HFFc6 (cell line): ENCODE data around the gene ADCY9. TPM values are rescaled to one million over a fixed set of nuclear protein-coding genes. Genes with fewer than 3 reads are reported as not detected.

Experiments used
- DNase-seq: peaks from one replicate; pipeline ENCODE4 v3.0.0-alpha.2; 2018
- H3K27ac Mint-ChIP-seq: 2 replicates; pipeline ENCODE4 v1.8.0; 2020; ENCODE audit warnings: mild to moderate bottlenecking, mixed read lengths
- H3K27me3 Mint-ChIP-seq: 2 replicates; pipeline ENCODE4 v1.8.0; 2021; ENCODE audit warnings: mild to moderate bottlenecking, moderate library complexity, mixed read lengths; ENCODE audit not compliant: insufficient read depth
- H3K36me3 Mint-ChIP-seq: 2 replicates; pipeline ENCODE4 v1.8.0; 2021; ENCODE audit warnings: low read depth, mixed read lengths
- H3K4me1 Mint-ChIP-seq: 2 replicates; pipeline ENCODE4 v1.8.0; 2020; ENCODE audit warnings: low read depth, mixed read lengths
- H3K4me3 Mint-ChIP-seq: 2 replicates; pipeline ENCODE4 v1.8.0; 2020; ENCODE audit warnings: mild to moderate bottlenecking, moderate library complexity, mixed read lengths
- H3K9me3 Mint-ChIP-seq: 2 replicates; pipeline ENCODE4 v1.8.0; 2020; ENCODE audit warnings: mild to moderate bottlenecking, mixed read lengths
- CTCF ChIP-seq: fragments of 200-600 bp; sonication (generic); IDR thresholded peaks from 2 replicates; pipeline ENCODE4 v1.5.0; 2021; ENCODE audit warnings: antibody characterized with exemption, mild to moderate bottlenecking
- total RNA-seq, 6 experiments: library from RNA; stranded (reverse); fragmentation: NEBNext Ultra II Directional; extraction: Animal tissue kit (Norgen Biotek cat#: 25700); gene quantifications; 2 replicates in 1 of 6; 3 replicates in 5 of 6; pipeline ENCODE4 v1.2.3, GENCODE V29; 2021

The ADCY9 gene
- total RNA-seq, 6 experiments from 2014 or later, result 20.8 to 24.8 (median 22.6) TPM

GRCh38 chr16:4016005-4016352, 100.3 kb downstream of the ADCY9 start:
- H3K4me1 Mint-ChIP-seq, result peaks cover 47% of the 10 kb centered on the region
- DNase-seq, result no peak
- H3K9me3 Mint-ChIP-seq, result no peaks in the 10 kb centered on the region
- no peak for TF ChIP-seq CTCF
- no peak overlapping the region for H3K27ac Mint-ChIP-seq
- H3K4me3 Mint-ChIP-seq, result no peak overlapping the region
- no peaks in the 10 kb centered on the region for H3K27me3 Mint-ChIP-seq
- peaks cover 8% of the 10 kb centered on the region; the same call in 1 of the 2 replicates for H3K36me3 Mint-ChIP-seq

GRCh38 chr16:4015275-4016004, 100.8 kb downstream of the ADCY9 start:
- Mint-ChIP-seq H3K27me3 (no peaks in the 10 kb centered on the region), H3K9me3 (no peaks in the 10 kb centered on the region), H3K4me3 (peak overlapping the region; percentile 31; the same call in 1 of the 2 replicates), H3K27ac (peak overlapping the region; percentile 93), H3K36me3 (peaks cover 12% of the 10 kb centered on the region; the same call in 1 of the 2 replicates), H3K4me1 (peaks cover 51% of the 10 kb centered on the region)
- TF ChIP-seq CTCF, result no peak
- DNase-seq, result no peak

- Mint-ChIP-seq H3K36me3 (peaks cover 10% of the 10 kb centered on the region; the same call in 1 of the 2 replicates), H3K27me3 (no peaks in the 10 kb centered on the region), H3K9me3 (no peaks in the 10 kb centered on the region), H3K27ac (peak overlapping the region; percentile 93), H3K4me3 (peak overlapping the region; percentile 17; the same call in 1 of the 2 replicates), H3K4me1 (peaks cover 42% of the 10 kb centered on the region)
- DNase-seq, result no peak
- no peak for TF ChIP-seq CTCF
These were observed 104.2 kb downstream of the ADCY9 start for GRCh38 chr16:4011940-4012629.

GRCh38 chr16:4011225-4011939, 104.9 kb downstream of the ADCY9 start:
- no peak for DNase-seq
- H3K27ac Mint-ChIP-seq, result peak overlapping the region; percentile 42; the same call in 1 of the 2 replicates
- no peaks in the 10 kb centered on the region for H3K27me3 Mint-ChIP-seq
- peaks cover 10% of the 10 kb centered on the region; the same call in 1 of the 2 replicates for H3K36me3 Mint-ChIP-seq
- H3K4me3 Mint-ChIP-seq, result no peak overlapping the region
- peaks cover 42% of the 10 kb centered on the region for H3K4me1 Mint-ChIP-seq
- H3K9me3 Mint-ChIP-seq, result no peaks in the 10 kb centered on the region
- TF ChIP-seq CTCF, result no peak

- H3K36me3 Mint-ChIP-seq, result peaks cover 10% of the 10 kb centered on the region; the same call in 1 of the 2 replicates
- no peak overlapping the region for H3K4me3 Mint-ChIP-seq
- H3K27me3 Mint-ChIP-seq, result no peaks in the 10 kb centered on the region
- no peak for TF ChIP-seq CTCF
- no peak for DNase-seq
- peaks cover 38% of the 10 kb centered on the region for H3K4me1 Mint-ChIP-seq
- no peak overlapping the region for H3K27ac Mint-ChIP-seq
- H3K9me3 Mint-ChIP-seq, result no peaks in the 10 kb centered on the region
These were observed 105.8 kb downstream of the ADCY9 start for GRCh38 chr16:4010225-4011158.
